Activated naive CD4-positive, alpha-beta T cell (primary cell): ENCODE measurements around the gene DNM2.
"Not testable (repeated sequence)": the region's sequence is repeated elsewhere in the genome, so short reads cannot be mapped to it uniquely, and the experiment has no call there.

Source experiments
- DNase-seq, 4 experiments: peaks; one replicate each; lab custom pipeline; 2025; lab: John Stamatoyannopoulos, UW

DNM2 gene

DNA sequence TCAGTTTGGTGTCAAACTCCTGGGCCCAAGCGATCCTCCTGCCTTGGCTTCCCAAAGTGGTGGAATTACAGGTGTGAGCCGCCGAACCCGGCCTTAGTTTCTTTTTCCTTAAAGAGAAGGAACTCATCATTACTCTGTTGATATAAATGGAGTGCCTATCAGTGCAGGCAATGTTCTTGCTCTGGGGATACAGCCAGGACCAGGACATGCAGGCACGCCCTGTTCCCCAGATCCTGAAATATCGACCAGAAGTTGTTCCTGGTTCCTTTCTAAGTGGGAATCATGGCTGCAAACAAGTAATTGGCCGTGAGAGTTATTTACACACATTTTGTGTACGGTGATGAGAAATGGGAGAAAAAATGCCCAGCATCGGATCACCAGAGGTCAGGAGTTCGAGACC, 8.4 kb downstream of the DNM2 start:
- DNase-seq: no peak

DNA sequence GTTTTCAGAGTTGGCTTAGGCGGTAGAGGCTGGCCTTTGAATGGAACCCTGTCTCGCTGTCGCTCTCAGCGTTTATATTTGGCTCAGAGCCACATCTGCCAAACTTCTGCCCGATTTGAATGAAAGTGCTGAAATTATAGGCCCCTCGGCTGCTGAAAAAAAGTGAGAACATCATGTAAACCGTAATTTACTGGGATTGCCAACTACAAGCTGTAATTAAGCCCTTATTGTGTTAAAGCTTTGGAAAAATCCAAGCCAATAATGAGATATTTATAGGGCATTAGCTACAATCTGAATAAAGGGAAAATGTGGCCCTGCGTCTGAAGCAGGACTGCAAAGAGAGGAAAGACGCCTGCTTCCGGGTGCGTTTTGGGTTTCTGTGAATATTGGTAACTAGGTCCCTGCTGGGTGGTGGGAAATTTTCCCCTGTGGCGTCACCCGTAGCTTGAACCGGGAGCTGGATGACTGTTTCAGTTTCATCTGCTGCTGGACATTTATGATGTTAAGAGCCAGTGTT, 9.9 kb downstream of the DNM2 start:
- DNase-seq: no peak

DNA sequence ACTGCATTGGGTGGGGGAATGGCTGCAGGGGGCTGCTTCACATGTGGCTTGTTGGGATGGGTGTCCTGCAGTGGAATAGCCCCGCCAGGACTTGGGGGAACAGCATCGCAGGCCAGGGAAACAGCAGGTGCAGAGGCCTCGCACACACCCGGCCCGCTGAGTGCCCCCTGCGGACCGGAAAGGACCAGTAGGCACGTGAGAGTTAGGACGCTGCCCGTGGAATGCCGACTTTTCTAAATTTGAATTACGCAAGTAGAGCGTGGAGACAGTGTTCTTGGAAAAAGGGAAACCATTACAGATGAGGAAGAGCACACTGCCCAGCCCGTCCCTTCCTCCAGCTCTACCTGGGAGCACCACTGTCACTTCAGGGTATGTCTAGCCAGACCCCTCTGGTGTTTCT, 11.5 kb downstream of the DNM2 start:
- DNase-seq: no peak

DNA sequence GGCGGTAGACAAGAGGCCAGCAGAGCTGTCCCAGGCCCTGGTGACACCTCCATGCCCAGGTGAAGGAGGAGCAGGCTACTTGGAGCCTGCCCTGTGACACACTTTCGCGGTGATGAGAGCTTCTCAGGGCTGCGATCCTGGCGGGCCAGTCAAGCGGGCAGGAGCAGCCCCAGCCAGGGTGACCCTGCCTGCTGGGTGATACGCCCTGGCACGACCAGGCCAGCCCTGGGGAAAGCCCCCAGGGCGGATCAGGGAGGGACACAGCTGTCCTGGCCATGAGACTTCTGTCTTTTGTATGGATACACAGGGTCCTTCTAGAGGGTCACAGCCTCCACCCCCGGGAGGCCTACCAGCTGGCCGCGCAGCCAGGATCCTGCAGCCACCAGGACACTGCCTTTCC, 13.1 kb downstream of the DNM2 start:
- no peak for DNase-seq

DNA sequence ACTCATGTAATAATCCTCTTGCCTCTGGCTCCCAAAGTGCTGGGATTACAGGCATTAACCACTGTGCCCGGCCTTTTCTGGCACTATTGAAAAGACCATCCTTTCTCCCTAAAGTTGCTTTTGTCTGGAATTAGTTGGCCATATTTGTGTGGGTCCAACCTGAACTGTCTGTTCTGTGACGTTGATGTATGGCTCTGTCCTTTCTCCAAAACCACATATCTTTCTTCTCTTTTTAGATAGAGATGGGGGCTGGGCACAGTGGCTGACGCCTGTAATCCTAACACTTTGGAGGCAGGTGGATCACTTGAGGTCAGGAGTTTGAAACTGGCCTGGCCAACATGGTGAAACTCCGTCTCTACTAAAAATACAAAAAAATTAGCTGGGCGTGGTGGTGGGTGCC, 17.9 kb downstream of the DNM2 start:
- DNase-seq: no peak

DNA sequence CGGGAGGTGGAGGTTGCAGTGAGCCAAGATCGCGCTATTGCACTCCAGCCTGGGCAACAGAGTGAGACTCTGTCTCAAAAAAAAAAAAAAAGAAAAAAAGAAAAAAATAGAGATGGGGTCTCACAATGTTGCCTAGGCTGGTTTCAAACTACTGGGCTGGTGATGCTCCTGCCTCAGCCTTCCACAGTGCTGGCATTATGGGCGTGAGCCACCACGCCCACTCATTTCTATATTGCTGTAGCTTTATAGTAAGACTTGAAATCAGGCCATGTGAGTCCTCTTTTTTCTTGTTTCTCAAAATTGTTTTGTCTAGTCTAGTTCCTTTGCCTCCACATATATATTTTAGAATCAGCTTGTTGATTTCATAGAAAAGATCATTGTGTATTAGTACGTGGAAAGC, 18.3 kb downstream of the DNM2 start:
- DNase-seq: no peak

DNA sequence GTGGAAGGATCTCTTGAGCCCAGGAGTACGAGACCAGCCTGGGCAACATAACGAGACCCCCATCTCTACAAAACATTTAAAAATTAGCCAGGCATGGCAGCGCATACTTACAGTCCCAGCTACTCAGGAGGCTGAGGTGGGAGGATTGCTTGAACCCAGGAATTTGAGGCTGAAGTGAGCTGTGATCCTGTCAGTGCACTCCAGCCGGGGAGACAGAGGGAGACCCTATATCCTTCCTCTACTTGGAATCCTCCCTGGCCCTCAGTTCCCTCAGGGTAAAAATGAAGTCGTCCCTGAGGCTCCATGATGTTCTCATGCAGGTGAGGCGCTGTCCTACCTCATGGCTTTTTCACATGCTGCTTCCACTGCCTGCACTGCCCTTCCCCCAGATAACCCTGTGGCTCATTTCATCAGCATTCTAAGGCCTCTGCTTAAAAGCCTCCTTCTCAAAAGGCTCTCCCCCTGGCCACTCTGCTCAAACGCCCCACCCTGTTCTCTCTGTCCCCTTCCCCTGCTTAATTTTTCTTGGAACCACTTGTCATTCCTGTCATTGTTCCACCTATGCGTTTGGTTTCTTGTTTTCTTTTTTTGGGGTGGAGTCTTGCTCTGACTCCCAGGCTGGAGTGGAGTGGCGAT, 19.2 kb downstream of the DNM2 start:
- no peak for DNase-seq

DNA sequence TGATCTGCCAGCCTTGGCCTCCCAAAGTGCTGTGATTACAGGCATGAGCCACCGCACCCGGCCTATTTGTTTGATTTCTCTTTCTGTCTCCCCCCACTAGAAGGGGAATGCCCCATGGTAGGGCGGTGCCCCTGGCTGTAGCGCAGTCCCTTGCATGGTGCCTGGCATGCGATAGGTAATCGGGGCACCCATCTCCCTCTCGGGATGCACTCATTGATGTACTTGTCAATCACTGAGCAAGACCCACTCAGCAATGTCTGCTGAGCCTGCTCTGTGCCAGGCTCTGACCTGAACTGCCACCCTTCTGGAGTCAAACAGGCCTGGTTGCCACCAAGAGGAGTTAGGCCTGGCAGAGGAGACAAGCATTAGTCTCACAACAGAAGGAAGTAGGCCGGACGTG, 19.8 kb downstream of the DNM2 start:
- DNase-seq: no peak

DNA sequence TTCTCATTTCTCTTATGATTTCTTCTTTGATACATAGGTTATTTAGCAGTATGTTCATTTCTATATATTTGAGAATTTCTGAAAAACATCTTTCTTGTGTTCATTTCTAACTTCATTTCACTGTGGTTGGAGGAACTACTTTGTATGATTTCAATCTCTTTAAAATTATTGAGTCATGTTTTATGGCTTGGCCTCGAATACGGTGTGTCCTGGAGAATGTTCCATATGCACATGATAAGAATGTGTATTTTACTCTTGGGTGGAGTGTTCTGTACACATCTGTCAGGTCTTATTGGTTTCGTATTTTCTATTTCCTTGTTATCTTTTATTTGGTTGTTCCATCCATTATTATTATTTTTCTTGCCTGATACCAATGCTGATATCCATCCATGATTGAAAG, 22.9 kb downstream of the DNM2 start:
- no peak for DNase-seq

DNA sequence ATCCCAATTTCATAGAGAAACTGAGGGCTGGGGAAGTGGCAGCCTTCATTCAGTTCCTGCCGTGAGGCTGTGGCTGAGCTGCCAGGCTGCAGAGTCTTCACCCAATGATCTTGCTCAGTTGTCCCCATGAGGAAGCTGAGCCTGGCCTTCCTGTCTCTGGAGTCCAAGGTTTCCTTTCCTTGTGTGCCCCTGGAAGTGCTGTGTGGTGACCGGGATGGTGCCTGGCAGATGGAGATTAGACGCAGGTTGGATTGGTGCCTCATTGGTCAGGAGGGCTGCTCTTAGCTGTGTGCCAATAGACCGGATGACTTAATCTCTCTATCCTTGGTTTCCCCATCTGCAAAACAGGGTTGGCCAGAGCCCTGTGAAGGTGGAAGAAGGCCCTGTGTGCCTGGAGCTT, 24.6 kb downstream of the DNM2 start:
- DNase-seq: no peak

DNA sequence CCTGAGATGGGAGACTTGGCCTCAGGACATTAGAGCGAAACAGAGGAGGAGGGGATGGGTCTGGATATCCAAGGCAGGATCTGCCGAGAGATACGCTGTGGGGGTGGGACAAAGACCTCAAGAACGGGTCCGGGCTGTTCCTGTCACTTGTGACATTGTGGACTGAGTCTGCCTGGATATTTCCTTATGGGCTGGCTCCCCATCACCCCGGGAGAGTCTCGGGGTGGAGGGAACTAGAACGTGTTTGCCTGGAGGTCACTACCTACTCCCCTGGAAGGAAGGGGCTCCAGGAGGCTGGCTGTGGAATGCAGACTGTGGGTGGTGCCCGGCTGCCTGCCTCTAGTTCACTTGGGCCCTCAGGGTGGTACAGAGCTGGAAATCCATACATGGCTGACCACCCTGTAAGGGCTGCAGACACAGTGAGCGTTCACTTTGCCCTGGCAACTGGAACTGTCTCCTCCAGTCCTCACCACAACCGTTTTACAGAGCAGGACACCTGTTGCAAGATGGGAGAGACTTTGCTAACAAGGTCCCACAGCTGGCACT, 26.4 kb downstream of the DNM2 start:
- DNase-seq: no peak

DNA sequence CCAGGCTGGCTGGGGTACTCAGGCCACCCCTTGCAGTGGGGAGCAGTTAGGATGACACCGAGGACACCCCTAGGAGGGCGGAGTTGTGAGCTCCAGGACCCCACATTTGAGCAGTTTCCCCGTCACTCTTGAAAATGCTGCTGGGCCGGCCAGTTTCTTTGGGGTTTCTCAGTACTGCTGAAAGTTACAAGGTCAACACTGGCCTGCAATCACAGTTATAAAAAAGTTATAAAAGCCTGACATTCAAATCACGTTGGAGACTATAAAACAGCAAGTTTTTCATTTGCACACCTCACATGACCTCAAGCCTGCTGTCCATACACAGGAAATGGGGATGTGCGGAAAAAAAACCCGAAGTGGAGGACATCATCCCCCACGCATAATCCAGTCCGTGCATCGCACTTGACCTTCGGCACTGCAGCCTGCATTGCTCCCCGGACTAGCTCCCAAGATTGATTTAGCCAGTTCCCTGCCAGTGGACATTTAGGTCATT, 27.0 kb downstream of the DNM2 start:
- no peak for DNase-seq

DNA sequence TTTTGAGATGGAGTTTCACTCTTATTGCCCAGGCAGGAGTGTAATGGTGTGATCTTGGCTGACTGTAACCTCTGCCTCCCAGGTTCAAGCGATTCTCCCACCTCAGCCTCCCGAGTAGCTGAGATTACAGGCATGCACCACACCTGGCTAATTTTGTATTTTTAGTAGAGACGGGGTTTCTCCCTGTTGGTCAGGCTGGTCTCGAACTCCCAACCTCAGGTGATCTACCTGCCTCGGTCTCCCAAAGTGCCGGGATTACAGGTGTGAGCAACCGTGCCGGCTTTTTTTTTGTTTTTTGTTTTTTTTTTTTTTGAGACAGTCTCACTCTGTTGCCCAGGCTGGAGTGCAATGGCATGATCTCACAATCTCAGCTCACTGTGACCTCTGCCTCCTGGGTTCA, 28.6 kb downstream of the DNM2 start:
- DNase-seq: not testable (repeated sequence)

DNA sequence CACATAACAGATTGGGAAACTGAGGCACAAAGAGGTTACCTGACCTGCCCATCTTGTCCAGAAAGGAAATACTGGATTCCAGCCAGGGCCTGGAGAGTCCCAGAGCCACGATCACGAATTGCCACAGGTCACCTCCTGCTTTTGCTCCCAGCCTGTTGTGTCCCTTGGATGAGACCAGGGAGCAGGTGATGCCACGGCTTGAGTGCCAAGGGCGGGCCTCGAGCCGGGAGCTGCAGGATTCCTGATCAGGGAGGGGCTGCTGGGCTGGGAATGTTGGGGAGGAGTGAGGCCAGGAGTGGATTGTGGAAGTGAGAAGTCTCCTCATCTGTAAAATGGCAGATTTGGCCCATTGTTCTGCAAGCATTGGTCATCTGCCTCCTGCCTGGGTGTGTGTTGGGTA, 29.4 kb downstream of the DNM2 start:
- DNase-seq: no peak

DNA sequence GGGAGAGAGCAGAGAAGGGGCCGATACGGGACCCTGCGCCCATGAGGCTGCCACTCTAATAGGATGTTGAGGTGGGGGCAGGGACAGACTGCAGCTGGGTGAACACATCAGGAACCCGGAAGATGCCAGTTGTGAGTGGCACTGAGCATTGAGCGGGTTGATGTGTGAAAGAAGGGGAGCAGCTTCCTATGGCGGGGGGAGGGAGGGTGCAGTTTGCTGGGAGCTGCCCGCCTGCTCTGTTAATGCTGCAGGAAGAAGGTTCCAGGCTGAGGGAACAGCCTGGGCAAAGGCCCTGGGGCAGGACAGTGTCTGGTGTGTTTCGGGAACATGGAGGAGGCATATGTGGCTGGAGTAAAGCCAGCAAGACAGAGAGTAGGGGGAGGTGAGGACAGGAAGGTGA, 29.8 kb downstream of the DNM2 start:
- no peak for DNase-seq

DNA sequence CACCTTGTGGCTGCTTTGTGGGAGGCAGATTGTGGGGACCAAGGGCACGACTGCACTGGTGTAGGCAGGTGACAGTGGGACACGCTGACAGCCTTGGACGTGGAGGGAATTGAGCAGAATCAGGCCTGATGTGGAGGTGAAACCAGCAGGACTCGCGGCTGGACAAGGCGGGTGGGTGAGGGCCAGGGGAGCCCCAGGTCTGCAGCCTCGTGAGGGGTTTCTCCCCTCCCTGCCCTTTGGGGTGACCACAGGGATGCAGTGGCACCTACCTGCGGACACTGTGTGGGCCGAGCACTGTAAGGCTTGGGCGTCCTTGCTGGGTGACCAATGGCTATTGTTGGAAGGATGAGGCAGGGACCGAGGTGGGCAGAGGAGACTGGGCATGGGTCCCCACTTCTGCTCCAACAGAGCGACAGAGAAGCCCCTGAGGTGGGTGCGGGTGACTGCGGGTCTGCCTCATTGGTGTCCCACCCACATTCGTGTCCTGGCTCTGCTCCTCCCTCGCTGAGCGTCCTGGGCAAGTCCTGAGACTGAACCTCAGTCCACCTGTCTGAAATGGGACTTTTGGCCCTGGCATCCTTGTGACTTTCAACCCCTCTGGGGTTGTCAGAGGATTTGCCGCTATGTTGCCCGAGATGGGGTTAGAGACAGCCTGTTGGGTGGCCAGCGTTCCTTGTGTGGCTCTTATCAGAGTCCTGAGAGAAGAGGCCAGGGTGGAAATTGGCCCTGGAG, 30.5 kb downstream of the DNM2 start:
- no peak for DNase-seq

DNA sequence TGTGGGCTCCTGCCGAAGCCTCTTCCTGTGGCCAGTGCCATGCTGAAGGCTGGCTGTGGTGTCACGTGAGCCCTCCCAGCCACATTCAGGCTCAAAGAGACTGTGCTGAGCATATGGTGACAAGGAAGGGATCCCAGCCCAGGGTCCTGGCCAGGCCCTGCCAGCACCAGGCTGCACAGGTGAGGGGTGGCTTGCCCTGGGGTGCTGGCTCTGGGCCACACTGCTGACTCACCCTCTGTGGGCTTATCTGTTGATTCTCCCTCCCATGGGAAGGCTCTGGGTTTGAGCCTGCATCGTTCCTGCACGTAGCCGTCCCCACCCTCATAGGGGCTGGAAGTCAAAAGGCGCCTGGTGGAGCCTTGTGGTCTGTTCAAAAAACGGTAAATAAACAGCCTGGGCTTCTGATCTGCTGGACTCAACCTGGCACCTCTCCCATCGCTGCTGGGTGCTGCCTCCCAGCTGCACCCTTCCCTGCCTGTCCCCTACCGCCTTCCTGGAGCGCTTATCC, 31.1 kb downstream of the DNM2 start:
- no peak for DNase-seq

DNA sequence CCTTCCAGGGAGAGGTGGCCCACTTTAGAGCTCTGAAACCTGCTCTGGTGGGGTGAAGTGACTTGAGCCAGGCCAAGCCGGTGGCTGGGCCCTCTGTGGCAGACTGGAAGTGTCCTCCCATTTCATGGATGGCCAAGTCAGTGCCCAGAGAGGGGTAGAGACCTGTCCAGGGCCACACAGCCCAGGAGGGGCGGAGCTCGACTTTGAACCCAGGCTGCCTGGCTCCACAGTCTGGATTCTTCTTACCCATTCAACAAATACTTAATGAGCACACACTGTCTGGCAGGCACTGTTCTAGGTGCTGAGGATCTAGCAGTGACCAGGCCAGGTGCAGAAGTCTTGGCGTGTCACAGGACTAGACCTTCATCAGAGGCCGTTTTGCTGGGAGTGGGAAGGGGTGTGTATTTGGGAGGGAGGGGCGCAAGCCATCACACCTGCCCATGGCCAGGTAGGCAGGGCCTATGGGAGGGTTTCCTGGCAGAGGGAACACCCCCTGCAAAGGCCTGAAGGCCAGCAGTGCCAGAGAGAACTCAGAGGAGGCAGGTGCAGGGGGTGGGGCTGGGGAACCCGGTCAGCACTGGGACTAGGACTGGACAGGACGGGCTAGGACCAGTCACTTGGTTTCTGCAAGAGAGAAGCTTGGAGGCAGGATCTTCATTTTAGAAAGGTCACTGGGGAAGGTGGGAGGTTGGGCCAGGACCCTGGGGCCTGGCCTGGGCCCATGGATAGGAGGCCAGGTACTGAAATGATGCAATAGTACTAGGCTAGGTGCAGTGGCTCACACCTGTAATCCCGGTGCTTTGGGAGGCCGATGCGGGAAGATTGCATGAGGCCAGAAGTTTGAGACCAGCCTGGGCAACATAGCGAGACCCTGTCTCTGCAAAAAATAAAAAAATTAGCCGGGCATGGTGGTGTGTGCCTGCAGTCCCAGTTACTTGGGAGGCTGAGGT, 31.8 kb downstream of the DNM2 start:
- no peak for DNase-seq

DNA sequence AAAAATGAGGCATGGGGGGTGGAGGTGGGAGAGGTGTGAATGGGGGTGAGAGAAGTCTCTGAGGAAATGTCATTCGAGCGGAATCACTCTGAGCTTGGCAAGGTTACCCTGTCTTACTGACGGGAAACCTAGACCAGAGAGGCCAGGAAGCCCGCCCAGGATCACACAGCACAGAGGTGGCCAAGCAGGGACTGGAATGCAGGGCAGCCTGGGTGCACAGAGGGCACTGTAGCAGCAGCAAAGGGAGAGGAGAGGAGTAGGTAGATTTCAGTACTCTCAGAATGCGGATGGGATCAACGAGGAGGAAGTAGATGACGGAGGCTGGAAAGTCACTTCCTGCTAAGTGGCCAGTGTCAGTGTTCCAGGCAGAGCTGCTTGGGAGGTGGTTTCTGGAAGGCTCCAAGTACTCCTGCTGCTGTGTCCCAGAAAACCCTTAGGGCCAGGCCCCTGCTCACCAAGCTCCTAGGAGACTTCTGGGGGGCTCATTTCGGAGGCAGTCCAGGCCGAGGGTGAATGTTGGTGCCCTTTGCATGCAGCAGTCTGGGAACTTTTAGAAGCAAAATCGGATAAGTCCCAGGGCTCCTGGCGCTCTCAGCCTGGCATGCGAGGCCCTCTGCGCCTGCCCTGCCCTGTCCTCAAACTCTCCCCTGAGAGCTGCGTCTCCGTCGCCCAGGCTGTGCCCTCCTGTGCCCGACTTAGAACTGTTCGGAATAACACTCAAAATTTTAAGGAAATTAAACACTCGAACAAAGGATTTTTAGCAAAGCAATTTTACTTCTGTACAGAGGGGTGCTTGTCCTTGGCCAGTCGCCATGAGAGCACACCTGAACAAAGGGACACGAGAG, 33.5 kb downstream of the DNM2 start:
- DNase-seq: no peak

DNA sequence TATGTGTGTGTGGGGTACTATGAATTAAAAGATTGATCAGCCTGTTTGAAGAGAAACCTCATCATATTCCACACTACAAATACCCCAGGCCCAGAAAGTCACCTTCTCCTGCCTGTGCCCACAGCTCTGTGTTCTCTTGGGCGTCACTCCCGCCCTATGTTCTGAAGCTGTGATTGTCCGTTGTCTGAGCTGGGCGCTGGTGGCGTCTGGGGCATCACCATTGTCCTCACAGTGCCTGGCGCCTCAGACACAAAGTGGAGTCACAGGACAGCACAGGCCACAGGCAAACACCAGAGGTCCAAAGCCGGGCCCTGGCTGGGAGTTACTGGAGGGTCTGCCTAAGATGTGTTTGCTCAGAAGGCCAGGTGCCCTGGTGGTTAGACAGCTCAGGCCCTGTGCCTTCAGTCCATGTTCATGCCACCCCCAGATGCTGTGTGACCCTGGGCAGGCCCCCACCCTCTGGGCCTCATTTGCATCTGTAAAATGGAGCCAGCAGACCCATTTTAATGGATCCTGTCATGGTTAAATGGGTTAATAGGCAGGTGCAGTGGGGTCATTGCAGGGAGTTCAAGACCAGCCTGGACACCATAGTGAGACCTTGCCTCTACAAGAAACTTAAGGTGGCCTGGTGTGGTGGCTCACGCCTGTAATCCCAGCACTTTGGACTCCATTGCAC, 34.5 kb downstream of the DNM2 start:
- no peak for DNase-seq
